NOMO-1 treated with dmso at 0.1 percent for 144 hours (cell line): ENCODE measurements around the gene LDLRAD4.

Source experiments
- DNase-seq: peaks from one replicate; lab custom pipeline; 2025; ENCODE audit not compliant: unreplicated experiment; lab: John Stamatoyannopoulos, UW

Gene LDLRAD4

DNA sequence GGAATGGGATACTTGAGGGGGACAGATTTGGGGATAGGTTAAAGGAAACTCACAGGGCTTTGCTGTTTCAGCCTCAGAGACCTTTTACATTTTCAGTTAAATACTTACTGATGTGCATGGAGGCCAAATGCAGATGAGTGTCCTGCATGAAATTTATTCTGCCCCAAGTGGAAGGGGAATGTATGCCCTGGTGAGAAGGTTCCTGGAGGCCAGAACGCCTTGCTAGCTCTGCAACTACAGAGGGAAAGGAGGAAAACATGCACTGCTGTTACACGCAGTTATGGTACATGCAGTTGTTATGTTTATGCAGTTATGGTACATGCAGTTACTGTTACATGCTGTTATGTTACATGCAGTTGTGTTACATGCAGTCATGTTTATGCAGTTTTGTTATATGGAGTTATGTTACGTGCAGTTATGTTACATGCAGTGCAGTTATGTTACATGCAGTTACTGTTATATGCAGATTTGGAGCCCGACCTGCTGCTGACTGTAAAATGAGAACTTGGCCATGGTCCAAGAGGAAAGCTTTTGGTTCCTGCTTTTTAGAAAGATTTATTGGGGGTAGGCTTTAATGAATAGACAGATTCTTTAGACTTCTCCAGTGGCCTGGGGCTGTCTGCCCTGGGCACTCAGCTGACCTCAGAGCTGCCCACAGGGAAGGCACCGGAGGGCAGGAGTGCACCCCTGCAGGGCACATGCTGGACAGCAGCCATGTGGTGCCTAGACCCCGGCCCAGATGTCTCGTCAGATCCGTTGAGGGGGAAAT, 84.1 kb downstream of the LDLRAD4 start:
- DNase-seq: peak; percentile 47

DNA sequence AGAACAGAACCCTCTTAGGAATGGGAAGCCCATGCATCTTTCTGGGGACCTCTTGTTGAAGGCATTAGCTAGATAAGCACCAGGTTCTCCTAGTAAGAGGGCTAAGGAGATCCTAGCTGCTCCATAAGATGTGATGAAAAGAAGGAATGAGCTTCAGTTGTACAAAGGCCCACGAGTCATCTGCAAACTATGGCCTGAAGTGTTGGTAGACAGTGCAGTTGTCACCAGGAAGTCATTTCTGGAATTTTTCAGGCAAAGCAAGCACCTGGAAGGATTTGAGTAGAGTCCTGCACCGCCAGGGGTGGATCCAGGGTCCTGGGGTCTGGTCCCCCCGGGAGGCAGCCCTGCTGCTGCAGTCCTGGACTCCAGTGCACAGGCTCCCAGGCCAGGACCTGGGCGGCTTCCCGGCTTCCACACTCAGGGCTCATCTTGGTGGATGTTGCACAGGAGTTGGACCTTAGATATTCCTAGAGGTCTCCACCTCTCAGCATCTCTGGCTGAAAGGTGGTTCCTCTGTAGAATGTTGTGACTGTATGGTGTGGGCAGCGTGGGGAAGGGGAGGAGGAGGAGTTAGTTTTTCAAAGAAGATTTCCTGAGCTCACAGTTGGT, 85.3 kb downstream of the LDLRAD4 start:
- DNase-seq: no peak

DNA sequence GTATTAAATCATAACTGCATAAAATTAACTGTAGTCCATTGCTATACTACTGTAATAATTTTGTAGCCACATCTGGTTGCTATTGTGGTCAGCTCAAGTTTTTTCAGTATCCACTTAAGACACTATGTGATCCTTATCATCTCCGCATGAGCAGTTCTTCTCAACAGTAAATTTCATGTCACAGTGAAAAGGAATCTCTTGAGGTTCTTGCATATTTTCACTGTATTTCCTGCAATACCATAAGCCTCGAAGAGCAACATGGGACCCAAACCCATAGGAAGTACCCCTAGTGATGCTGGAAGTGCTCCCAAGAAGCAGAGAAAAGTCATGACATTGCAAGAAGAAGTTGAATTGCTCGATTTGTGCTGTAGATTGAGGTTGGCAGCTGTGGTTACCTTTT, 86.7 kb downstream of the LDLRAD4 start:
- DNase-seq: no peak

DNA sequence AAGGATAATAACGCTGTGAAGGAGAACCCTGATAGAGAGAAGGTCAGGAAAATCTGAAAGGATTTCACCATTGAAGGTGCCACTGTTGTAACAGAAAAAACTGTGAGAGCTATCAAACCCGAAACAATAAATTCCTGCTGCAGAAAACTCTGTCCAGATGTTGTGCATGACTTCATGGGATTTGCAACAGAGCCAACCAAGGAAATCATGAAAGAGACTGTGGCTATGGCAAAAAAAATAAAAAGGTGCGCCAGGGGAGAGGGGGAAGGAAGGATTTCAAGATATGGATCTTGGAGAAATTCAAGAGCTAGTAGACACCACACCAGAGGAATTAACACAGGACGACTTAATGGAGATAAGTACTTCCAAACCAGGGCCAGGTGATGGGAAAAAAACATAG, 88.0 kb downstream of the LDLRAD4 start:
- DNase-seq: no peak

DNA sequence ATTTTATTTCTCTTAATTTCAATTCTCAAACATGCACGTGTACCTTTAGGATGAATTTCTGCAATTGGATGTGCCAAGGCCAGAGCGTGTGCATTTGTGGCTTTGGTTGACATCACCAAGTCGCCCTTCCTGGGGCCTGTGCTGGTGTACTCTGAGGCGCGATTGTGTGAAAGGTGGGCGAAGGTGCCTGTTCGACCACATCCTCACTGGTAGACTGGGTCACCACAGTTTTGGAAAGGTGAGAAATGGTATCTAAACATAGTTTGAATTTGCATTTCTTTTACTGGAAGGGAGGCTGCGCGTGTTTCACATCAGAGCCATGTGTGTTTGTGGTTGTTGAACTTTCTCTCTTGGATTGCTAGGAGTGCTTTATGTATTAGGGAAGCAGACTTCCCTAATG, 89.8 kb downstream of the LDLRAD4 start:
- no peak for DNase-seq

DNA sequence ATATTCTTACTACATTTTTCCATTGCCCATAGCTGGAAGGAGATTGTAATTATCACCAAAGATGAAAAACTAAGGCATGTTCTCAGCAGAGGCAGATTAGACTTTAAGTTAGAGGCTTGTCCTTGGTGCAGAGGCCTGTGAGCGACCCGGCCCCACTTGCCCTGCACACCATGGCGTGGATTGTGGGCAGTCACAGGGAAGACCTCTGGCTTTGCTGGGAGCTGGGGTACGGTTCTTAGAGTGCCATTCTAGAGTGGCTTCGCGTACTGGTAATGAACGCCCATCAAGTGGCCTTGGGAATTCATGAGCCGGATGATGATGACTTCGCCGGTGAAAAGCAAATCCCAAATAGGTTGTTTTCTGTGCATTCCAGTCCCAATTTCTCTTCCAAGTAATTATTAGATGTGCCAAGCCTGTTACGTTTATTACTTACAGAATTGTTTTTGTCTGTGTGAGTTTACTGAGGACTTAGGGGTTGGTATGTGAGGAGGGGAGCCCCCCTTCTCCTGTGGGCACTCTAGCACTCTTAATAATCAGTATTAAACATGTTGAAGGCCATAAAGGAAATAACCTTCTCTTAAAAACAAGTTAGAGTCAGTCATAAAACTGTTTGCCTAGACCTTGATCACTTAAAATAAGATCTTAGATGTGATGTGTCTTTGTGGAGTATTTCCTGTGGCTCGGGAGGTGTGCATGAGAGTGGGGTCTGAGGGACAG, 90.6 kb downstream of the LDLRAD4 start:
- no peak for DNase-seq

DNA sequence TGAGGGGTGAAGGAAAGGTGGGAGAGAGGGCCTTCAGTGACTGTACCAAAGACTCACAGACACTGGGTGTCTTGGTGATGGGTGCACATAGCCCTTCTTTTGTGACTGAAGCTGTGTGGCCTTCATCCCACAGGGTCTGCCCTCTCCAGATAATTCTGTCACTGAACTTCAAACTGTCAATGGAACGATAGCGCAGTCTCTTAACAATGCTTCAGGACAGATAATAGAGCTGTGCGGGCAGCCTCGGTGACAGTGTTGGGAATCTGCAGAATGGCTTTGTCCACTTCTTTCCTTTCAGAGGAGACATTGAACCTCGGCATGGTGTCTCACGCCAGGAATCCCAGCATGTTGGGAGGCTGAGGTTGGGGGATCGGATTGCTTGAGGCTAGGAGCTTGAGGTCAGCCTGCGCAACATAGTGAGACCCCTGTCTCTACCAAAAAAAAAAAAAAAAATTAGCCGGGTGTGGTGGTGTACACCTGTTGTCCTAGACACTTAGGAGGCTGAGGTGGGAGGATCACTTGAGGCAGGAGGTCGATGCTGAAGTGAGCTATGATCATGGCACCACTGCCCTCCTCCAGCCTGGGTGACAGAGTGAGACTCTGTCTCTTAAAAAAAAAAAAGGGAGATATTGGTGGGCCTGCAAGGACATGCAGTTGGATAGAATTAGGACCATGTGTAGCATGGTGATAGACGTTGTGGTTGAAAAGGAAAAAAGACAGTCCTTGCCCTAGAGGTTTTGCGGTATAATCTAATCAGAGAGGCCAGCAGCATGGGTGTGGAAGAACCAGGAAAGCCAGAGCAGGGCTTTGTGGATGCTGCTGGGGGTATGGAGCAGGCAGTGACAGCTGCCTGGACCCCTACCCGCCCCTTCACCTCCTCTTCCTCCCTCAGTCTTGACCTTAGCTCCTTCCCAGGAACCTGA, 91.4 kb downstream of the LDLRAD4 start:
- no peak for DNase-seq

DNA sequence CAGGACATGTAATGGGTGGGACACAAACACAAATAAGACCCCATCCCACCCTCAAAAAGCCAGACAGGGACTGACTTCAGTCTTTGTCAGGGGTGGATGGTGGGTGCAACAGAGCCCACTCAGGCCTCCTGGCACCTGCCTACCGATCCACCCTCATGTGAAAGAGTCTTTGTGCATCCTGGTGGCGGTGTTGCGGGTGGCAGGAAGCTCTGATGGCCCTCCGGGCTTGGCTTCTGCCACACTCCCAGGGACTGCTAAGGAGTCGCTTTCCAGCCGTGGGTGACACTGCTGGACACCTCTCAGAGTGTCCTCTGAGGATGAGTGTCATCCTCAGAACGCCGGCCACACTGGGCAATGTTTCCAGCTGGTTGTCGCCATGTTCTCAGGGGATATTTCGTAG, 92.6 kb downstream of the LDLRAD4 start:
- no peak for DNase-seq

DNA sequence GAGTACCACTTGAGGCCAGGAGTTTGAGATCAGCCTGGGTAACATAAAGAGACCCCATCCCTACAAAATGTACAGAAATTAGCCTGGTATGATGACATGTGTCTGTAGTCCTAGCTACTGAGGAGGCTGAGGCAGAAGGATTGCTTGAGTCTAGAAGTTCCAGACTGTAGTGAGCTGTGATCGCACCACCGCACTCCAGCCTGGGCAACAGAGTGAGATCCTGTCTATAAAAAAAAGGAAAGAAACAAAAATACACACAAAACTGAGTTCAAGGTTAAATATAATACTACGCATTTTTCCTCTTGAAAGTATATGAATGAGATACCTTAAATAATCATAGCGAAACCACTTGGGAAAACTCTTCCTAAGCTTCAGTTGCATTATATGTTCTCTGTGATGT, 94.0 kb downstream of the LDLRAD4 start:
- DNase-seq: no peak

DNA sequence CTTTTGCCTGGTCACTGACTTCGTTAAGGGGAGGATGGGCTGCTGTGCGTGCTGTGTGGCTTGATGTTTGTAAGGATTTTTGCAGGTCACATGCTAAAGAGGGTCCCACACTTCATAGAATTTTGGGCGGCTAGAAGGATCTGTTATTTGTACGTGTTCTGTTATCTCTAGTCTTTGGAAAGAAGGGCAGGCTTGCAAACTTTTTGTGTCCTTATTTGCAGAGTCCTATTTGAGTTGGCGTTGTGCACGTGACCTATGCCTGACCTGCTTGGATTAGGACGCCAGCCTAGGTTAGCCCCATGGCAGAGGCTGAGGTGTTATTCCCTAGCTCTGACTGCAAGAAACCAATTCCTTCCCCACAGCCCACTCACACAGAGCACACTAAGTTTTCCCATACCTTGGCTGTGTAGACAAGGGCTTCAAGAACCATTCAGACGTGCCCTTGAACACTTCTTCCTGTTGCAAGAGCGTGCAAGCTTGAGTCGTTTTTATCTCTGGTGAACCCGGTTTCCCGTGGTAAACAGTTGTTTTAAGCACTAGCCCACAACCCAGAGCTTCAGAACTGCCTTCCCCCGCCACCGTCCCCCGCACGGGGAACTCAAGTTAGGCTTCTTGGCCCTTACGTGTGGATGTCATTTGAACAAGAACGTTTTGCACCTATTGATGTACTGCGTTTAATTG, 94.6 kb downstream of the LDLRAD4 start:
- no peak for DNase-seq

DNA sequence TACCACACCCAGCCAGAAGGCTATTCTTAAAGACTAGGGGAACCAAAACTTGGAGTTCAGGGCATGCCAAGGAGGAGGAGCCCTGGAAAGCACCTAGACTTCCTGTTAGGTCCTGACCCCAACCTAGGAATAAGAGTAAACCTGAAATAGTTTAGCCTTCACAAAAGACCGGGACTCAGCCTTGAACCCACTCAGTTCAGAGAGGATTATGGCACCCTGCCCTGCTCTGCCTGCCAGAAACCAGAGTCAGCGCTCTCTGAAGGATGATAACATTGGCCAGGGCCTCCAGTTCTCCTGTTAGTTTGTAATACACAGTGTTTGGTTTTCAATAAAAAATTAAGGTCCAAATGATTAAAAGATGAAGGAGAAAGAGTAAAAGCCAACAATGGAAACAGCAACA, 96.4 kb downstream of the LDLRAD4 start:
- DNase-seq: no peak

DNA sequence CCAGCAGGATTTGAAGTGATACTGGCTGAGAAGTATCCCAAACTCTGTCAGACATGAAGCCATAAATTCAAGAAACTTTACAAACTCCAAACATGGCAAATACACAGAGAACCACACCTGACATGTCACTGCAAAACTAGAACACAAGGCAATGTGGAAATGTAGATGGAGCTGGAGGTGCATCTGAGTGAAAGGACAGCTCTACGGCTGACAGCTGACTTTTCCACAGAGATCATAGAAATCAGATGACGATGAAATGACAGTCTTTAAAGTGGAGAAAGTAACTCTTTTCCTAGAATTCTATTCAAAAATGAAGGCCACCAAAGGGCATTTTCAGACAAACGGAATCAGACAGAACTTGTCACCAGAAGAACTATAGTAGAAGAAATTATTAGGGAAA, 97.5 kb downstream of the LDLRAD4 start:
- no peak for DNase-seq

DNA sequence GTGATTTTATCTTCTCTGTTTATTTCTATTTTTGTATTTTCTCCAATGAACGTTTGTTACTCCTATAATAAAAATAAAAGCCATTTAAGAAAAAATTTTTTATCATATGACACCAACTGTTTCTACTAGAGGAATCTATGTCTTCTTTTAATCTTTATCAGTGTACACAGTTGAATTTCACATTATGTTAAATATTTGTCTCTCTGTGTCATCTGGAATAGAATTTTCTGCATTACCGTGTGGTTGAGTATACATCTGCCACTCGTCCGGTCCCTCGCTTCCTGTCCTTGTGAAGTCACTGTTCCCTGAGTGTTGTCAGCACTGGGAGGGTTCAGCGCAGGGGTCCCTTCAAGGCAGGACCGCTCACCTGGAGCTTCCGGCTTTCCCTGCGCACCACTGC, 99.2 kb downstream of the LDLRAD4 start:
- DNase-seq: no peak

DNA sequence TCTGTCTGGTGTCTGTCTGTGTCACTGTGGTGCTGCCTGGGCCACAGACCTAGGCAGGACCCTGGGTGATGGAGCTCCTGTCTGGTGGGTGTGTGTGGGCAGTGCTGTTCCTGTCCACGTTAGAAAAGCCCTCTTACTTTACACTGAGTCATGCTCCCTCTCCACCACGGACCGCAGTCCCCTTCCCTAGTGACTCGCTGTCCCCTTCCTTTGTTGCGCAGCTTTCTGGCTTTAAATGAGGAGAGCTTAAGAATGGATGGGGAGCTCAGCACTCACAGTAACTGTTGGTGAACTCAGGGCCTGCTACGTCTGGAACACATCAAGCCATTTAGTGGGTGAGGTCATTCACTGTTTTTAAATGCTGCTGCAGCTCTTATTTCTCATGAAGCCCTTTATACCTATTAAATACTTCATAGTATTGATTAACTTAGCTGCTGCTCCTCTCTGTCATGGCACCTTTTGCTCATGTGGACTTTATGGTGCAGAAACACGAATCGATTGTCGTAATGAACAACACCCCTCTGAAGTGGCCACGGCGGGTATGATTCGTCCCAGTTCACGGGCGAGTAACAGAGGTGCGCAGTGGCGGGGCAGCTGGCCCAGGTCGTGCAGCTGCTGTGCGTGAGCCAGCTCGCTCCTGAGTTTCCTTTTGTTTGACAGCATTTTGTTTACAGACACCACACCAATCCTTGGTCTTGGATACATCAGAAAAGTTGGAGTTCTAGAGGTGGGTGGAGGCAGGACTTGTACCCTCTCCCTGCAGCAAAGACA, 100.4 kb downstream of the LDLRAD4 start:
- no peak for DNase-seq

DNA sequence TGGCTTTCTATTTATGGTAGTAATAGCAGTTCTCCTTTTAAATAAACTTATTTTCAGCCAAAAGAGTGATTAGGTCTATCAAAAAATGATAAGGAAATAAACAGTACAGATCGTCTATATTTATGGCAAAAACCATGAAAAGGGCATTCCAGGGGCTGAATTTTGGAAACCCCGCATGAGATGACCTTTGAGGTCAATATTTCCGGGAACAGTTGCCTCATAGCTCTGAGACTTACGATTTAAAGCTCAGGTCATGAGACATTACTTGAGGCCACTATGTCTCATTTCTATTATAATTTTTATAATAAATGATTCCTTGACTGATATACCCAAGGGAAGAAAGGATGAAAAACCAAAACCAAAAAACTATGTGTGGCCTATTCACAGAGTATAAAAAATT, 101.1 kb downstream of the LDLRAD4 start:
- DNase-seq: no peak

DNA sequence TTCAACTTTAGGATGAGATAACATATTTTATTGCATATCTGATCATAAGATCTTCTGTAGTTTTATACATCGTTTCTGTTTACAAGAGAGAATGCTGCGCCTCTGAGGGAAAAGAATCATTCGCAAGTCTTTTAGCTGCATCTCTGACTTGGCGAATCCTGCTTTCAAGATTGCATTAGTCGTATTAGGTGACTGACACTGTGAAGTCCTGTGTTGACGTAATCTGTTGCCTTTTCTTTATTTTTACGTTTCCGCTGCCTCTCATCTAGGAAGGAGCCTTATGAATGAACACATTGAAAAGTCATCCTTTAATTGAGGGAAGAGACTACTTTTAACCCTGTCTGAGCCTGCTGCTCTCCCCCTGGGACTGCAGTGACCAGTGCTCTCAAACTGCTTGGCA, 101.5 kb downstream of the LDLRAD4 start:
- no peak for DNase-seq

DNA sequence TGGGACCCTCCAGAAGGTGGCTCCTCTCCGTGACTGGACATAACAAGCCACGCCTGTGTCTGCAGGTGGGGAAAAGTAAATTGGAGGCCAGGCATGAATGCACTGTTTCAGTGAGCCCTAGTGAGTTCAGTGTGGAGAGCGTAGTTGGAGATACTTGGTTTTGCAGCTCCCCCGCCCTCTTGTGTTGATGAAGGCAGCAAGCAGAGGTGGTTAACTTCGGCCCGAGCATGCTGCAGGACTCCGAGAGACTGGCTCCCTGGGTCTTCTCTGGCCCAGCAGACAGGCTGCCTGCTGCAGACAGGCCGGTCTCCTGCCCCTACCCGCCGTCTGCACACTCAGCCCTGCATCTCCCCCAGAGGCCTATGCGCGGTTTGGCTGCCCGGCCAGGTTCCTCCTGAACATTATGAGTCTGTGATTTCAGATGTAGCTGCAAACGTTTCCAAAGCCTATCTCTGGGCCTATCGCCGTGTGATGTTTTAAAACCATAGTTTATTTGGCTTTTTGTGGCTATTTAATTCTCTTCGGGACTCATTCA, 102.4 kb downstream of the LDLRAD4 start:
- DNase-seq: no peak

DNA sequence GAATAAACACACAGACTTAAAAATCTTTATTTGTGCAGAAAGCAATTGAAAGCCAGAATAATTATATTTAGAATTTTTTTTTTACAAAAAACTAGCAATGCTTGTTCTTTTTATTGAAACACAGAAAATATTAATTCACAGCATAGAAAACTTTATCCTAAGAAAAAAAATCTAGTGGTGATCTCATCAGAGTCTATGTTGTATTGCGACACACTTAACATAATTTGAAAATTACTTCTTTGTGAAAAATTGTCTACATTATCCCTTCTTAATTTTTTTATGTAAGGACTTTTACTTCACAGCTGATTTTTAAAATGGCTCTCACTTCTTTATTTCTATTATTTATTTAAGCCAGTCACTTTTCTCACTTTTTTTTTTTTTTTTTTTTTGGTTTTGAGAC, 103.4 kb downstream of the LDLRAD4 start:
- no peak for DNase-seq

DNA sequence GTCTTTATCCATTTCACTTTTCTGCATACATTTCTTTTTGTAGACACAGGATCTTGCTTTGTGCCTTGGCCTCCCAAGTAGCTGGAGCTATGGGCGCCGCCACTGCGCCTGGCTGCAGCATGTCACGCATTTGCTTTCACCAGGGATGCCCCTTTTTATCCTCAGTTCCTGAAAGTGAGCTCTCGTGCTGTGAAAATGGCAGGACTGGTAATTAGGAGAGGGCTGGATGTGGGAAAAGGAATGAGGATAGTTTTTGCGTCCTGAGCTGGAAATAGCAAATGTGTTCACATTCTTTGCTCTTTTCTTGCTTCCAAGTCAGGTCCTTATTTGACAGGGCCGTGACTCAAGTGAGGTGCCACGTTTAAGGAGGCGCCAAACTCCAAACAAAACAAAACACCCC, 104.6 kb downstream of the LDLRAD4 start:
- no peak for DNase-seq

DNA sequence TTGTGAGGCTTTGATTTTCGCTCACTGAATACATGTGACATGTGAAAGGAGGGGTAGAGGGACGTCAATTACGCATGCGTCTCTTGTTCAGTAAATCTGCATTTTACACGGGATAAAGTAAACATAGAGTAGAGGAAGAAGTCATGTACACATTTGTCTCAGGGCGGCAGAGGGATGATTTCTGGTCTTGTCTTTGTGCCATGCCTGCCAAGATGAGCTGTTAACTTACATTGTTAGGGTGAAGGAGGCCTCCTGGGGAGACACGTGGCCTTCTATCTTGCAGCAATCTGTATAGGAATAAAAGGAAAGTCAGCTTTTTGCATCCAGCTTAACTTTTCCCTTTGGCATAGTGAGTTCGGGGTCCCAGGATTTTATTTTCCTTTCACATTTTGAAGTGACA, 106.3 kb downstream of the LDLRAD4 start:
- DNase-seq: no peak
